GM18519 (cell line): Measurements from ENCODE around the gene SH3BGR.

Experiments used
- ATAC-seq: cut with Tn5 transposase; IDR thresholded peaks from one replicate; pipeline ENCODE4 v1.9.1; 2021; ENCODE audit warnings: mild to moderate bottlenecking, moderate library complexity; ENCODE audit not compliant: unreplicated experiment, low FRiP score

Gene SH3BGR

DNA sequence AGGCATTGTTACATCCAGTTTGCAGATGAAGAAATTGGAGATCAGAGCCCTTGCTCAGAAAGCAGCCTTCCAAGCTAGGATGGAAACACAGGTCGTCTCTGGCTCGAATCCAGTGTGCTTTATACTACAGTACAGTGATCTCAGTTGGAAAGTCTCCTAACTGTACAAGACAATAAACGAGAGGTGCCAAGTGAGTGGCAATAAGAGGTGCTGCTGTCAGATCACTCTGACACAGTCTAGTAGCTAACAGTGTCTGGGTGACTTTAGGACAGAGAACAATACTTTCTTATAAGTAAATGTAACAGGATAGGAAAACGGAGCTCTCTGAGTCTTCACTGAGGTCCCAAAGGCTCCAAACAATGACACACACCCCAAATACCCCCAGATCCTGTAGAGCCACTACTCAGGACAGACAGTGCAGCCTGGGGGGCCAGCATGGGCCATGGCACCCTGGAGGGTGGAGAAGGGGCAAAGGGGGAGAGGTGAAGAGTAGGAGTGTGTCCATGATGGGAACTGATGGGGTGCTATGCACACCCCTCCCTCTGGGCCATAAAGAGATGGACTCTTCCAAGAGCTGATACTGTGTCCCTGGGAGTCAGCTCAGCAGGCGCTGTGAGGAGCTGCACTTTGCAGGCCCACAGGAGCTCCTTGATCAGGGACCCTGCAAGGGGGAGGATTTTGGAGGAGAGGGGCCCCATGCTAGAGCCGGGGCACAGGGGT is 3.3 kb downstream of the SH3BGR start:
- no peak for ATAC-seq

DNA sequence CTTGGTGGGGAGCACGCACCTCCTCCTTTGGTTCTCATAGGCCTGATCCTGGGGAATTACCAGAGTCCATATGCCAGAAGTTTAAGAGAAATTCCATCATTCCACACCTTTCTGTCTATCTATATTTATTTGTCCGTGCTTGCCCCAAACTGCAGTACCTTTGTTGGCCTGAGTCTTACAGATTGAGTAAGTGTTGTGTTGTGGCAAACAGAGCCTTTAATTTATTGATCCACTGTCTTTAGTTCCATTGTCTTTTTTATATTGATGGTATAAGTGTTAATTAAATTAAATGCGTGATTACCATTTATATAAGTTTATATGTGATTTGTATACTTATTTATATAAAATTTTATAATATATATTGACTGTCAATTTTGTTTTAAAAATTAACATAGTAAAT is 4.9 kb downstream of the SH3BGR start:
- no peak for ATAC-seq

DNA sequence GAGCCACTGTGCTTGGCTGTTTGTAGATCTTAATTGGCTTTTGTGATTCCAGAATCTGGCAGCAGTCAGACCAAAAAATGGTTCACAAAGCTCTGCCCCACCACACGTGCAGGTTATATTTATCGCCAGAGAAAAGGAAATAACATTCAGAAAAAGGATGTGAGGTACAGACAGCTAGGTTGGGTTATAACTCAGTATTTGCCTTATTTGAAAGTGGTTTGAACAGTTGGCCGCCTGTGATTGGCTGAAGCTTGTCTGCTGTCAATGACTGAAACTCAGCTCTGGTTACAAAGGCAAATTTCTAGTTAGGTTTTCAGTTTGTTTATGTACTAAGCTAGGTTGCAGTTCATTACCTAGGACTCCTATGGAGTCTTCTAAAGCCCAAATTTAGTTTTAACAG is 9.6 kb downstream of the SH3BGR start:
- ATAC-seq = peak; percentile 82

DNA sequence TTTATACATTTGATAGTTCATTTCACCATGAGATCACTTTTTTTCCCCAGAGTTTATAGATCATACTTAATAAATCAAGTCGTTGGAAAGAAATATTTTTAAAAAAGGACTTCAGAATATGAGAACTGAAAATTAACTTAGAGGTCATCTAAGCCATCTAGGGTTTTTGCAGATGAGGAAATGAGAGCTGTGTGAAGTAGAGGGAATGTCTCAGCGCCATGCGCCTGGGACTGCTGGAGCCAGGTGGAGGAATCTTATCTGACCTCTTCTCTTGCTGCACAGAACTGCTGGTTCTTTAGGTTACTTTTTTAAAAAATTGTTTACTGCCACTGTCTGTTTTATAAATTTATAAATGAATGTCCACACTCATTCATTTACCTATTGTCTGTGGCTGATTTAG is 11.5 kb downstream of the SH3BGR start:
- ATAC-seq = no peak

GRCh38 chr21:39466584-39466983 is 14.8 kb downstream of the SH3BGR start:
- no peak for ATAC-seq

GRCh38 chr21:39467746-39468145 is 16.0 kb downstream of the SH3BGR start:
- ATAC-seq = no peak

DNA sequence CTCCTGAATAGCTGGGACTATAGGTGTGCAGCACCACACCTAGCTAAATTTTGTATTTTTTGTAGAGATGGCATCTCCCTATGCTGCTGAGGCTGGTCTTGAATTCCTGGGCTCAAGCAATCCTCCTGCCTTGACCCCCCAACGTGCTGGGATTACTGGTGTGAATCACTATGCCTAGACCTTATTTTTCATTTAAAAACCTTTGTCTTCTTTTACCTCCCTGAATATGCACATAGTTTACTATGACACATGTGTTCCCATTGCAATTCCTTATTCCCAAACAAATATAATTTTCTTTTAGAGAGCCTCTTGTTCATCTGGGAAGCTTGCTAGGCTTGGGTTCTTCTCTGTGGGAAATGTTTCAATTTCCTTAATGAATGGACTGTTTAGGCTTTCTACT is 16.8 kb downstream of the SH3BGR start:
- no peak for ATAC-seq

DNA sequence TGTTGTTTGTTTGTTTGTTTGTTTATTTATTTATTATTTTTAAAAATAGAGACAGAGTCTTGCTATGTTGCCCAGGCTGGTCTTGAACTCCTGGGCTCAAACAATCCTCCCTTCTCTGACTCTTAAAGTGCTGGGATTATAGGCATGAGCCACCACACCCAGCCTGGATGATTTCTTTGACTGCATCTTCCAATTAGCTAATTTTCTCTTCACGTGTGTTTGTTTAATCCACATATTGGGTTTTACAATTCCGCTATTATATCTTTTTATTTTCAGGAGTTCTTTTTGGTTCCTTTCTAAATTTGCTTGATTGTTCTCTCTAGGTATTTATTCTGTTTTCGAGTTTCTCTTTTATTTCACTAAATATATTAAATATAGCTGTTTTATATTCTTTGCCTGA is 19.8 kb downstream of the SH3BGR start:
- ATAC-seq = no peak

DNA sequence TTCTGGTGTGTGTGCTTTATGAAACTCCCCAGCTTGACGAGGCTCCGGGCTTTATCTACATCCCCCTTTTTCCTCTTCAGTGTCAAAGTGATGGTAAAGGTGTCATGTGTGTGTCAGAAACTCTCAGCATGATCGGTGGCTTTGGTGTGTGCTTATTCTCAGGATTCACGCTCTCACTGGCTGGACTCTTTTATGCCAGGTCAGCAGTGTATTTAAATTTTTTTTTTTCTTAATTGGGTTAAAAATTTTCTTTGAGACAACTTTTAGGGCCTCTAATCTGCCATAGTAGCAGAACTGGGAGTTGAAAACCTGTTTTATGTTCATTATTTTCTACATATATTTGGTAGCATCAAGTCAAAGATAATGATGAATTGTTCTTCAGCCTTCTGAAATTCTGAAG is 21.0 kb downstream of the SH3BGR start:
- ATAC-seq = no peak

GRCh38 chr21:39474611-39475010 is 22.8 kb downstream of the SH3BGR start:
- no peak for ATAC-seq

DNA sequence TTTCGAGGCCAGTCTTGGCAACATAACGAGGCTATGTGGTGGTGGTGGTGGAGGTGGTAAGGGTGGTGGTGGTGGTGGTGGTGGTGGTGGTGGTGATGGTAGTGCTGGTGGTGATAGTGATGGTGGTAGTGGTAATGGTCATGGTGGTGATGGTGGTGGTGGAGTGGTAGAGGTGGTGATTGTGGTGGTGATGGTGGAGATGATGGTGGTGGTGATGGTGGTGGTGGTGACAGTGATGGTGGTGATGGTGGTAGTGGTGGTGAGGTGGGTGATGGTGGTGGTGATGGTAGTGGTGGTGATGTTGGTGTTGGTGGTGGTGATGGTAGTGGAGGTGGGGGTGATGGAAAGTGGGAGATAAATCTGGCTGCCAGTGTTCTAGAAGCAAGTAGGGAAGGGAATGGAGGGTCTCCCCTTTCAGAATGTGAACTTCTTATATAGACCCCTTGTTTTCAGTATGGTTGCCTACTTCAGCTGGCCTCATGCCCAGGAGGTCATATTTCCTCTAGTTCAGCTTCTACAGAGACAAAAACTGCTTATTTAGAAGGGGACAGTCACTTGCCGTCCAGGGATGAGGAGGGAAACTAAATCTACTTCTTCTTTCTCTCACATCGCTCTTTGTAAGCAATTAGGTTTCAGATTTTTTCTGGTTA is 27.5 kb downstream of the SH3BGR start:
- ATAC-seq = no peak

- no peak for ATAC-seq
Measured at GRCh38 chr21:39479814-39480182, 28.0 kb downstream of the SH3BGR start.

GRCh38 chr21:39480271-39480670 is 28.5 kb downstream of the SH3BGR start:
- ATAC-seq = no peak

DNA sequence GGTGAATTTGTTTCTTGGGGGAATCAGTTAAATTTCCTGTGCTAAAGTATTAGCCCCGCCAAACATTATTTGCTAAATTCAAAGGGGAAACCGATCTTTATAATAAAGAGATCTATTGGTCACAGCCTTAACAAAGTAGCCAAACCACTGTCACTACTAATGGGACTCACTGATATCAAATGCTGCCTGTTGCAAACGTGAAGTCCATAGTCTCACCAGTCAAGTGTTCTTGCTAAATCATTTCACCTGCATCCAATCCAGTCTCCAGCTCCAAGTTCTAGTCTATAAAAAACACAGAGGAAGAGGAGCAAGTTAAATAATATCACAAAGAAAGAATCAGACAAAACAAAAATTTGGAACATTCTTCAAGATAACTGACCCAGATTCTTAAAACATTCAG is 30.1 kb downstream of the SH3BGR start:
- no peak for ATAC-seq

GRCh38 chr21:39483917-39484316 is 32.1 kb downstream of the SH3BGR start:
- ATAC-seq = no peak

GRCh38 chr21:39484711-39485276 is 33.0 kb downstream of the SH3BGR start:
- ATAC-seq = no peak

GRCh38 chr21:39489380-39489924 is 37.7 kb downstream of the SH3BGR start:
- ATAC-seq = no peak

GRCh38 chr21:39499156-39499555 is 47.4 kb downstream of the SH3BGR start:
- no peak for ATAC-seq

- ATAC-seq = no peak
Measured at GRCh38 chr21:39502631-39503030, 50.9 kb downstream of the SH3BGR start.

DNA sequence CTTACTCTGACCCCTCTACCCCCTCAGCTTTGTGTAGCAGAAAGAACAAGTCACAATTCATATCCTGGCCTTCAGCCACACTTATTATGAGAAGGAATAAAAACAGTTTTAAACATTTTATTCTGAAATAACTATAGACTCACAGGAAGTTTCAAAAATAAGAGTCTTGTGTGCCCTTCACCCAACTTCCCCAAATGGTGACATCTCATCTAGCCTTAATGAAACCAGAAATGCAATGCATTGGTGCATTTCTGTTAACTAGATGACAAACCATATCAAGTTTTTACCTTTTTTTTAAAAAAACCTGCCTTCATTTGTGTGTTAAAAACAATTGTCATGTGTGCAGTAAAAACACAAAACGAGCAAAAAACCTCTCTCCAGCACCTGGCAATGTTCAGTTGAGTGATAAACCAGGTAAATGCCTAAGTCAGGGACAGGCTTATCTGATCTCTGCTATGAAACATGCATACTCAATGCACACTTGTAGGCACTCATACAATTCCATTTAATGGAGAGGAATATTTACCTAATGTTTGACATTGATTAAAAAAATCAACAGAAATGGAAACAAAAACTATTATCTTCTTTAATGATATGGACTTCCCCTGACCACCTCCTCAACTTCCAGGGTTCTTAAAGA is 51.5 kb downstream of the SH3BGR start:
- ATAC-seq = no peak

- no peak for ATAC-seq
Measured at GRCh38 chr21:39504230-39504629, 52.5 kb downstream of the SH3BGR start.
